GM23338 (cell line): ENCODE measurements around the gene GRIA3.

Experiments used
- CREB1 ChIP-seq: fragments of 250-450 bp; sonication (Bioruptor Pico); IDR thresholded peaks from 2 replicates; pipeline ENCODE4 v1.5.0; 2020; ENCODE audit warnings: low read depth, mild to moderate bottlenecking, moderate library complexity
- EZH2 ChIP-seq: fragments of 200-600 bp; sonication (generic); IDR thresholded peaks from one replicate; pipeline ENCODE4 v1.8.0; 2017; ENCODE audit warnings: antibody characterized with exemption, mild to moderate bottlenecking, low read depth; ENCODE audit not compliant: unreplicated experiment
- NANOG ChIP-seq: IDR thresholded peaks from 2 replicates; pipeline ENCODE4 v1.6.1; 2016; ENCODE audit warnings: antibody characterized with exemption, borderline replicate concordance
- POLR2AphosphoS5 ChIP-seq: IDR thresholded peaks from 2 replicates; pipeline ENCODE4 v1.6.1; 2016; ENCODE audit warnings: antibody characterized with exemption, low read depth
- TF ChIP-seq, protein P1 (sequence below), 2 experiments: fragments of 200-600 bp in 1 of 2; sonication (generic) in 1 of 2; conservative IDR thresholded peaks; 2 replicates each; pipeline versions ENCODE4 v1.5.1 to v1.6.1; 2016 to 2017; ENCODE audit warnings: antibody characterized with exemption in 2 of 2, low read depth in 2 of 2, mild to moderate bottlenecking in 2 of 2, moderate library complexity in 1 of 2
- TF ChIP-seq, protein P2 (sequence below): IDR thresholded peaks from one replicate; pipeline ENCODE4 v1.6.1; 2018; ENCODE audit warnings: antibody characterized with exemption; ENCODE audit not compliant: unreplicated experiment

DNA sequence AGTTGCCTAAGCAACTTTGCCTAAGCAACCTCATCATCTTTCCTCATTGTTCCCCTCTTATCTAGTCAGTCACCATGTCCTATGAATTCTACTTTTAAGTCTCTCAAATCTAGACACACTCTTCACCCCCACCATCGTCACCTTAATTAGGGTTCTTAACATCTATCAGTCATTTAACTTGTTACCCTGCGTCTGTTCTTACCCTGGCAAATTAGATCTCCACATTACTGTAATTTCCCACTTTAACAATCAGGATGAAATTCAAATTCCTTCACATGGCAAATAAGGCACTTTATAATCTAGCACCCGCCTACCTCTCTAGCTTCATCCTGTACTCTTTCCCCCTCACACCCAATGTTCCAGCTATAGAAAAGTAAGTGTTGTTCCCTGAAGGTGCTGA is 221.2 kb downstream of the GRIA3 start:
- no peak for TF ChIP-seq EZH2
- TF ChIP-seq NANOG: no peak
- no peak for TF ChIP-seq CREB1 (CRISPR knock-in tag)
- TF ChIP-seq, protein P1, sequence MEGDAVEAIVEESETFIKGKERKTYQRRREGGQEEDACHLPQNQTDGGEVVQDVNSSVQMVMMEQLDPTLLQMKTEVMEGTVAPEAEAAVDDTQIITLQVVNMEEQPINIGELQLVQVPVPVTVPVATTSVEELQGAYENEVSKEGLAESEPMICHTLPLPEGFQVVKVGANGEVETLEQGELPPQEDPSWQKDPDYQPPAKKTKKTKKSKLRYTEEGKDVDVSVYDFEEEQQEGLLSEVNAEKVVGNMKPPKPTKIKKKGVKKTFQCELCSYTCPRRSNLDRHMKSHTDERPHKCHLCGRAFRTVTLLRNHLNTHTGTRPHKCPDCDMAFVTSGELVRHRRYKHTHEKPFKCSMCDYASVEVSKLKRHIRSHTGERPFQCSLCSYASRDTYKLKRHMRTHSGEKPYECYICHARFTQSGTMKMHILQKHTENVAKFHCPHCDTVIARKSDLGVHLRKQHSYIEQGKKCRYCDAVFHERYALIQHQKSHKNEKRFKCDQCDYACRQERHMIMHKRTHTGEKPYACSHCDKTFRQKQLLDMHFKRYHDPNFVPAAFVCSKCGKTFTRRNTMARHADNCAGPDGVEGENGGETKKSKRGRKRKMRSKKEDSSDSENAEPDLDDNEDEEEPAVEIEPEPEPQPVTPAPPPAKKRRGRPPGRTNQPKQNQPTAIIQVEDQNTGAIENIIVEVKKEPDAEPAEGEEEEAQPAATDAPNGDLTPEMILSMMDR (conservative IDR thresholded peaks at IDR 0.05; ENCODE audit: low read depth in 2 of 2): no peak
- TF ChIP-seq, protein P2, sequence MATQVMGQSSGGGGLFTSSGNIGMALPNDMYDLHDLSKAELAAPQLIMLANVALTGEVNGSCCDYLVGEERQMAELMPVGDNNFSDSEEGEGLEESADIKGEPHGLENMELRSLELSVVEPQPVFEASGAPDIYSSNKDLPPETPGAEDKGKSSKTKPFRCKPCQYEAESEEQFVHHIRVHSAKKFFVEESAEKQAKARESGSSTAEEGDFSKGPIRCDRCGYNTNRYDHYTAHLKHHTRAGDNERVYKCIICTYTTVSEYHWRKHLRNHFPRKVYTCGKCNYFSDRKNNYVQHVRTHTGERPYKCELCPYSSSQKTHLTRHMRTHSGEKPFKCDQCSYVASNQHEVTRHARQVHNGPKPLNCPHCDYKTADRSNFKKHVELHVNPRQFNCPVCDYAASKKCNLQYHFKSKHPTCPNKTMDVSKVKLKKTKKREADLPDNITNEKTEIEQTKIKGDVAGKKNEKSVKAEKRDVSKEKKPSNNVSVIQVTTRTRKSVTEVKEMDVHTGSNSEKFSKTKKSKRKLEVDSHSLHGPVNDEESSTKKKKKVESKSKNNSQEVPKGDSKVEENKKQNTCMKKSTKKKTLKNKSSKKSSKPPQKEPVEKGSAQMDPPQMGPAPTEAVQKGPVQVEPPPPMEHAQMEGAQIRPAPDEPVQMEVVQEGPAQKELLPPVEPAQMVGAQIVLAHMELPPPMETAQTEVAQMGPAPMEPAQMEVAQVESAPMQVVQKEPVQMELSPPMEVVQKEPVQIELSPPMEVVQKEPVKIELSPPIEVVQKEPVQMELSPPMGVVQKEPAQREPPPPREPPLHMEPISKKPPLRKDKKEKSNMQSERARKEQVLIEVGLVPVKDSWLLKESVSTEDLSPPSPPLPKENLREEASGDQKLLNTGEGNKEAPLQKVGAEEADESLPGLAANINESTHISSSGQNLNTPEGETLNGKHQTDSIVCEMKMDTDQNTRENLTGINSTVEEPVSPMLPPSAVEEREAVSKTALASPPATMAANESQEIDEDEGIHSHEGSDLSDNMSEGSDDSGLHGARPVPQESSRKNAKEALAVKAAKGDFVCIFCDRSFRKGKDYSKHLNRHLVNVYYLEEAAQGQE: no peak
- TF ChIP-seq POLR2AphosphoS5: no peak
